Lower lobe of right lung (tissue), 2 donors: ENCODE results near the gene CRHR1. TPM values are rescaled to one million over a fixed set of nuclear protein-coding genes. Genes with fewer than 3 reads are reported as not detected.

Experiments used
- ATAC-seq, 2 donors: fragments of 200-7000 bp; cut with Tn5 transposase; one replicate each; pipeline ENCODE4 v1.9.1; 2020 to 2022; ENCODE audit warnings: mild to moderate bottlenecking in 2 of 2, moderate library complexity in 2 of 2
- DNase-seq: peaks from one replicate; pipeline ENCODE4 v3.0.0-alpha.2; 2020
- H3K27ac ChIP-seq: fragments of 200-600 bp; one replicate; pipeline ENCODE4 v1.8.0; 2022
- H3K27me3 ChIP-seq: fragments of 200-600 bp; one replicate; pipeline ENCODE4 v1.8.0; 2022; ENCODE audit warnings: low read depth
- H3K36me3 ChIP-seq: fragments of 200-600 bp; one replicate; pipeline ENCODE4 v1.8.0; 2022; ENCODE audit warnings: mild to moderate bottlenecking
- H3K4me1 ChIP-seq: fragments of 200-600 bp; one replicate; pipeline ENCODE4 v1.8.0; 2022
- H3K4me3 ChIP-seq: fragments of 200-600 bp; one replicate; pipeline ENCODE4 v1.8.0; 2022; ENCODE audit warnings: mild to moderate bottlenecking
- H3K9me3 ChIP-seq: fragments of 200-600 bp; one replicate; pipeline ENCODE4 v1.8.0; 2022
- CTCF ChIP-seq: fragments of 200-600 bp; IDR thresholded peaks from one replicate; pipeline ENCODE4 v1.8.0; 2022; ENCODE audit warnings: antibody characterized with exemption, mild to moderate bottlenecking
- intact Hi-C: fragments of 100-400 bp; cut with DNase I; formaldehyde crosslinking; loops from one replicate; pipeline ENCODE4 v1.11.0; 2022
- total RNA-seq: library from RNA; stranded (reverse); fragmentation: NEBNext Ultra II Directional; extraction: Animal tissue kit (Norgen Biotek cat#: 25700); gene quantifications from one replicate; pipeline ENCODE4 v1.2.1, GENCODE V29; 2021
- donor health status: DM: no; HTN: yes; CAD: no; lungs with severe emphysema.

CRHR1 gene
- total RNA-seq, 1 donor from 2014 or later, result not detected

- Histone ChIP-seq H3K4me1 (no peaks in the 10 kb centered on the region), H3K27ac (no peak overlapping the region), H3K27me3 (peaks cover 39% of the 10 kb centered on the region), H3K9me3 (no peaks in the 10 kb centered on the region), H3K36me3 (no peaks in the 10 kb centered on the region), H3K4me3 (no peak overlapping the region)
- DNase-seq (no peak), ATAC-seq (no peak)
- TF ChIP-seq CTCF, result no peak
- intact Hi-C loops, result no loop called here
Observed at GRCh38 chr17:45851022-45851421, 66.9 kb downstream of the CRHR1 start.

- no peak for TF ChIP-seq CTCF
- ATAC-seq, result no peak
- intact Hi-C loops, result no loop called here
- H3K36me3 ChIP-seq, result no peaks in the 10 kb centered on the region
- no peak for DNase-seq
- no peaks in the 10 kb centered on the region for H3K9me3 ChIP-seq
- H3K27me3 ChIP-seq, result peaks cover 39% of the 10 kb centered on the region
- no peak overlapping the region for H3K4me3 ChIP-seq
- no peaks in the 10 kb centered on the region for H3K4me1 ChIP-seq
- H3K27ac ChIP-seq, result no peak overlapping the region
Observed at GRCh38 chr17:45851464-45851863, 67.3 kb downstream of the CRHR1 start.

DNA sequence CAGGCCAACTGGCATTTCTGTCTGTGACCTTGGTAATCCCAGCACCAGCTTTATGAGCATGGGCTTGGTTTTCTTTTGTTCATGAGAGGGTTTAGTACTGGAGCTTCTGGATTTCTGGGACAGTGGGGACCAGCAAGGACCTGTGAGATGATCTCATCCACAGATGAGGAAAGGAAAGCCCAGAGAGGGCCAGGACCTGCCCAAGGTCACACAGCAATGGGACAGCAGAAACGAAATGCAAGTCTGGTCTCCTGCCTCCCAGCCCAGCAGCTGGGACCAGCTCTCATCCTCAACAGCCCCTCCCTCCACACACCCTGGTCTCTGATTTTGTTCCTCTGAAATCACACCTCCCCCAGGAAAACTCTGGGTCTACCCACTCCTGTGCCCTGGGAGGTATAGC lies 67.8 kb downstream of the CRHR1 start:
- DNase-seq (no peak), ATAC-seq (no peak)
- H3K4me3 ChIP-seq, result no peak overlapping the region
- H3K36me3 ChIP-seq, result no peaks in the 10 kb centered on the region
- intact Hi-C loops, result no loop called here
- H3K27ac ChIP-seq, result no peak overlapping the region
- no peaks in the 10 kb centered on the region for H3K4me1 ChIP-seq
- H3K27me3 ChIP-seq, result peaks cover 39% of the 10 kb centered on the region
- TF ChIP-seq CTCF, result no peak
- H3K9me3 ChIP-seq, result no peaks in the 10 kb centered on the region

DNA sequence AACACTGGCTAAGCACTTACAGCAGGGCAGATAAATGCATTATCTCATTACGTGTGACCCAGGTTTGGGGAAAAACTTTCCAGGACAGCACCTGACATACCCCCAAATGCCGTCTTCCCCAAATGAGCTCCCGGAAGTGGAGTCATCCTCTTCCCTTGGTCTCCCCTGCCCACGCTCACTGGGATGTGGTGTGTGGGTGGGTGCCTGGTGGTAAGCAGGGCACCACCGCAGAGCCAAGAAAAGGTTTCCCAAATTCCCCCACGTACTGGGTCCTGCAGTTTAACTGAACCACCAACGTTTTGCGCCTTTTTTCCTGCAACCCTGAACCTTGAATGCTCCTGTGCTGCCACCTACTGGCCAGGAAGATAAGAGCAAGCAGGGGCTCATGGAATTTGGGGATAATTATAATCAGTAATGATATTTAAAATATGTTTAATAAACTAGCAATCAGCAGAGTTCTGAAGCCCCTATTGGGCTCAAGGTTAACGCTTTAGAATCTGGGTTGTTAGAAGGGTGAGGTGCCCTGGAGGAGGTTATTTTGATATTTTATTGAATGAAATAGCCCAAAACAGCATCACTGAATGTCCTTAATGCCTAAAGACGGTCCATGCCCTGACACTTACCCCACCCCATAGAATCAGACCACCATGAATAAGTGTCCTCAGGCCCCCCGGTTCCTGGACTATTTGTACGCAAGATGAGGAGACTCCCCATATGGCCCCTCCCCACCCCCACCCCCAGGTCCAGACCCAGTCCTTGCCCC lies 68.6 kb downstream of the CRHR1 start:
- DNase-seq (no peak), ATAC-seq (peak; percentile 50 to 59)
- peak; percentile 89 for TF ChIP-seq CTCF
- Histone ChIP-seq H3K27me3 (peaks cover 39% of the 10 kb centered on the region), H3K4me1 (no peaks in the 10 kb centered on the region), H3K36me3 (no peaks in the 10 kb centered on the region), H3K27ac (no peak overlapping the region), H3K4me3 (no peak overlapping the region), H3K9me3 (no peaks in the 10 kb centered on the region)
- intact Hi-C loops, result no loop called here

- ATAC-seq (no peak), DNase-seq (no peak)
- H3K36me3 ChIP-seq, result no peaks in the 10 kb centered on the region
- H3K9me3 ChIP-seq, result no peaks in the 10 kb centered on the region
- intact Hi-C loops, result no loop called here
- H3K27ac ChIP-seq, result no peak overlapping the region
- no peak overlapping the region for H3K4me3 ChIP-seq
- no peak for TF ChIP-seq CTCF
- no peaks in the 10 kb centered on the region for H3K4me1 ChIP-seq
- peaks cover 36% of the 10 kb centered on the region for H3K27me3 ChIP-seq
Observed at GRCh38 chr17:45854209-45854608, 70.1 kb downstream of the CRHR1 start.
